Measurements from ENCODE around the gene CLASP1.

GRCh38 chr2:121470917-121471316, 178.3 kb downstream of the CLASP1 start:
- TF ChIP-seq POLR2A (IDR thresholded peaks at IDR 0.05; ENCODE audit: control extremely low read depth in 1 of 2, low read depth in 2 of 2, low read length in 2 of 2): no peak
- TF ChIP-seq CTCF (IDR thresholded peaks at IDR 0.05; ENCODE audit: control extremely low read depth in 1 of 3, insufficient read depth in 1 of 3, low read depth in 1 of 3, low read length in 3 of 3): no peak
- TF ChIP-seq BRCA1 (IDR thresholded peaks at IDR 0.05; ENCODE audit: low read depth, low read length): no peak
- TF ChIP-seq SIN3A (conservative IDR thresholded peaks at IDR 0.05 in 1 of 2, IDR thresholded peaks at IDR 0.05 in 1 of 2; ENCODE audit: low read depth in 1 of 2, low read length in 2 of 2): no peak
- no peak for TF ChIP-seq EGR1 (IDR thresholded peaks at IDR 0.05; ENCODE audit: borderline replicate concordance, low read depth, low read length)
- no peak for TF ChIP-seq SUZ12 (IDR thresholded peaks at IDR 0.05; ENCODE audit: low read length)
- TF ChIP-seq NRF1 (IDR thresholded peaks at IDR 0.05; ENCODE audit: low read depth, low read length): no peak
- TF ChIP-seq EZH2 (IDR thresholded peaks at IDR 0.05; ENCODE audit: low read depth, low read length, severe bottlenecking): no peak
- no peak for TF ChIP-seq HDAC2 (IDR thresholded peaks at IDR 0.05; ENCODE audit: borderline replicate concordance in 1 of 2, low read depth in 2 of 2, low read length in 2 of 2)
- TF ChIP-seq GTF2F1 (IDR thresholded peaks at IDR 0.05; ENCODE audit: borderline replicate concordance, low read depth, low read length): no peak
- TF ChIP-seq USF2 (IDR thresholded peaks at IDR 0.05; ENCODE audit: low read length): no peak
- TF ChIP-seq SP1 (IDR thresholded peaks at IDR 0.05; ENCODE audit: low read depth, low read length): no peak
- TF ChIP-seq GABPA (IDR thresholded peaks at IDR 0.05; ENCODE audit: borderline replicate concordance, insufficient read depth, low read length): no peak

Measured in H1 (cell line).